ENCODE measurements around the gene SPAAR.

DNA sequence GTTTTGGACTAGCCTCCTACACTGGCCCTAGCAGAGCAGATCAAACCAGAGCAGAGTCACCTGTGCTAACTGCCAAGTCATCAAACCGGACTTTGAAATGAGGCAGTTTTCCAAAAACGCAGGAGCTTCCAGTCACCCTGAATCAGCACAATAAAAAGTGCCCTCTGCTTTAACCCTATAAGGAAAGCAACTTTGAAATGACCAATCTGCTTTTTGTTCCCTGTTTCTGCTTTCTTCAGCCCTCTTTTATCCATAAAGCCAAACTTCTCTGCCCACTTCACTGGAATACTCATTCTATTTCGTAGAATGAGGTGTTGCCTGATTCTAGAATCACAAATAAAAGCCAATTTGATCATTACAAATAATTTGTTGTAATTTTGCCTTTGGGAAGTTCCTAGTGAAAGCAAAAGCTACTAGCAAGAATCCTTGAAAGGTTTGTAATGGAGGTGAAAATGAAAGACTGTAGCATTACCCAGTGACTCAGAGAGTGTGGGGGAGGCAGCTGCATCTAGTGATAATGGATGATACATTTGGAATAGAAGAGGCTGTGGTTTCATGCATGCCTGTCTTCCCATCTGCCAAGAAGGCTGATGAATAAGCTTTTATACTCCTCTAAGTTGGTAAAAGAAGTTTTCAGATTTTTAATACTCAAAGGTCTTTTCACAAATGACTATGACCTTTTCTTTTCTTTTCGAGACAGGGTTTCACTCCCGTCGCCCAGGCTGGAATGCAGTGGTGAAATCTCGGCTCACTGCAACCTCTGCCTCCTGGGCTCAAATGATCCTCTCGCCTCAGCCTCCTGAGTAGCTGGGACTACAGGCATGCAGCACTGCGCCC lies 14.9 kb downstream of the SPAAR start:
- TF ChIP-seq, protein P1, sequence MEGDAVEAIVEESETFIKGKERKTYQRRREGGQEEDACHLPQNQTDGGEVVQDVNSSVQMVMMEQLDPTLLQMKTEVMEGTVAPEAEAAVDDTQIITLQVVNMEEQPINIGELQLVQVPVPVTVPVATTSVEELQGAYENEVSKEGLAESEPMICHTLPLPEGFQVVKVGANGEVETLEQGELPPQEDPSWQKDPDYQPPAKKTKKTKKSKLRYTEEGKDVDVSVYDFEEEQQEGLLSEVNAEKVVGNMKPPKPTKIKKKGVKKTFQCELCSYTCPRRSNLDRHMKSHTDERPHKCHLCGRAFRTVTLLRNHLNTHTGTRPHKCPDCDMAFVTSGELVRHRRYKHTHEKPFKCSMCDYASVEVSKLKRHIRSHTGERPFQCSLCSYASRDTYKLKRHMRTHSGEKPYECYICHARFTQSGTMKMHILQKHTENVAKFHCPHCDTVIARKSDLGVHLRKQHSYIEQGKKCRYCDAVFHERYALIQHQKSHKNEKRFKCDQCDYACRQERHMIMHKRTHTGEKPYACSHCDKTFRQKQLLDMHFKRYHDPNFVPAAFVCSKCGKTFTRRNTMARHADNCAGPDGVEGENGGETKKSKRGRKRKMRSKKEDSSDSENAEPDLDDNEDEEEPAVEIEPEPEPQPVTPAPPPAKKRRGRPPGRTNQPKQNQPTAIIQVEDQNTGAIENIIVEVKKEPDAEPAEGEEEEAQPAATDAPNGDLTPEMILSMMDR (IDR thresholded peaks at IDR 0.05; ENCODE audit: insufficient read depth, low read length, poor library complexity, severe bottlenecking), result no peak
- TF ChIP-seq EZH2phosphoT487 (conservative IDR thresholded peaks at IDR 0.05; ENCODE audit: low read length), result no peak

Measured in SU-DHL-6 (cell line).